A673 (cell line): Measurements from ENCODE around the gene ITPR1.

Source experiments
- CTCF ChIP-seq: fragments of 300-800, 200-600 bp; sonication (generic); conservative IDR thresholded peaks from 2 replicates; pipeline ENCODE4 v1.5.1; 2017; ENCODE audit warnings: low read depth, mild to moderate bottlenecking, antibody characterized with exemption, low read length, moderate library complexity, mixed read lengths
- EZH2 ChIP-seq: fragments of 200-600 bp; sonication (generic); IDR thresholded peaks from 2 replicates; pipeline ENCODE4 v1.6.1; 2017; ENCODE audit warnings: borderline replicate concordance, low read depth, mild to moderate bottlenecking, mixed read lengths, antibody characterized with exemption, low read length; ENCODE audit not compliant: poor library complexity, severe bottlenecking

GRCh38 chr3:4856136-4856535, 363.0 kb downstream of the ITPR1 start:
- no peak for TF ChIP-seq CTCF
- TF ChIP-seq EZH2: no peak
